ENCODE measurements around the gene NLRC4.
"Not testable (repeated sequence)": the region's sequence is repeated elsewhere in the genome, so short reads cannot be mapped to it uniquely, and the experiment has no call there.

Gene NLRC4

GRCh38 chr2:32264422-32265105 is at the start of gene NLRC4:
NLRC4 (minus strand) TSS chr2:32264886; CDS start chr2:32256775, 8,111 bp downstream.
- no peak for DNase-seq (ENCODE audit: low spot score)

GRCh38 chr2:32310577-32310976 is 45.9 kb upstream of the NLRC4 start:
- DNase-seq (ENCODE audit: low spot score), result no peak

- not testable (repeated sequence) for DNase-seq (ENCODE audit: low spot score)
Measured at GRCh38 chr2:32293966-32294562, 29.4 kb upstream of the NLRC4 start.

- not testable (repeated sequence) for DNase-seq (ENCODE audit: low spot score)
Measured at GRCh38 chr2:32293493-32293892, 28.8 kb upstream of the NLRC4 start.

- DNase-seq (ENCODE audit: low spot score), result no peak
Measured at GRCh38 chr2:32291746-32292145, 27.1 kb upstream of the NLRC4 start.

GRCh38 chr2:32290000-32290339 is 25.3 kb upstream of the NLRC4 start:
- DNase-seq (ENCODE audit: low spot score), result no peak

- peak; percentile 39 for DNase-seq (ENCODE audit: low spot score)
Measured at GRCh38 chr2:32289165-32289999, 24.7 kb upstream of the NLRC4 start.

- no peak for DNase-seq (ENCODE audit: low spot score)
Measured at GRCh38 chr2:32284321-32284720, 19.6 kb upstream of the NLRC4 start.

- no peak for DNase-seq (ENCODE audit: low spot score)
Measured at GRCh38 chr2:32278478-32278853, 13.8 kb upstream of the NLRC4 start.

- DNase-seq (ENCODE audit: low spot score), result peak; percentile 94
Measured at GRCh38 chr2:32277674-32278477, 13.2 kb upstream of the NLRC4 start, which contains the start of gene YIPF4. YIPF4 (plus strand) TSS chr2:32277904; CDS start chr2:32278156, 252 bp downstream.

- no peak for DNase-seq (ENCODE audit: low spot score)
Measured at GRCh38 chr2:32277363-32277673, 12.6 kb upstream of the NLRC4 start.

- DNase-seq (ENCODE audit: low spot score), result not testable (repeated sequence)
Measured at GRCh38 chr2:32275790-32276189, 11.1 kb upstream of the NLRC4 start.

- DNase-seq (ENCODE audit: low spot score), result no peak
Measured at GRCh38 chr2:32274289-32274688, 9.6 kb upstream of the NLRC4 start.

- DNase-seq (ENCODE audit: low spot score), result no peak
Measured at GRCh38 chr2:32272279-32272678, 7.6 kb upstream of the NLRC4 start.

- DNase-seq (ENCODE audit: low spot score), result no peak
Measured at GRCh38 chr2:32271063-32271462, 6.4 kb upstream of the NLRC4 start.

GRCh38 chr2:32262105-32262504 is 2.6 kb downstream of the NLRC4 start:
- DNase-seq (ENCODE audit: low spot score), result no peak

- no peak for DNase-seq (ENCODE audit: low spot score)
Measured at GRCh38 chr2:32260376-32260775, 4.3 kb downstream of the NLRC4 start.

- no peak for DNase-seq (ENCODE audit: low spot score)
Measured at GRCh38 chr2:32258242-32258641, 6.4 kb downstream of the NLRC4 start.

- no peak for DNase-seq (ENCODE audit: low spot score)
Measured at GRCh38 chr2:32250290-32250689, 14.4 kb downstream of the NLRC4 start.

- no peak for DNase-seq (ENCODE audit: low spot score)
Measured at GRCh38 chr2:32249731-32250236, 14.9 kb downstream of the NLRC4 start.

- no peak for DNase-seq (ENCODE audit: low spot score)
Measured at GRCh38 chr2:32248299-32248698, 16.4 kb downstream of the NLRC4 start.

GRCh38 chr2:32246911-32247310 is 17.8 kb downstream of the NLRC4 start:
- no peak for DNase-seq (ENCODE audit: low spot score)
